Germinal center (tissue), 1 donor: ENCODE measurements around the gene ST6GALNAC6.

Source experiments
- DNase-seq: peaks from one replicate; pipeline ENCODE4 v3.0.0; 2012; ENCODE audit warnings: mixed read lengths, low spot score

Gene ST6GALNAC6

GRCh38 chr9:127931092-127931881 is 31.9 kb upstream of the ST6GALNAC6 start:
- peak; percentile 35 for DNase-seq

DNA sequence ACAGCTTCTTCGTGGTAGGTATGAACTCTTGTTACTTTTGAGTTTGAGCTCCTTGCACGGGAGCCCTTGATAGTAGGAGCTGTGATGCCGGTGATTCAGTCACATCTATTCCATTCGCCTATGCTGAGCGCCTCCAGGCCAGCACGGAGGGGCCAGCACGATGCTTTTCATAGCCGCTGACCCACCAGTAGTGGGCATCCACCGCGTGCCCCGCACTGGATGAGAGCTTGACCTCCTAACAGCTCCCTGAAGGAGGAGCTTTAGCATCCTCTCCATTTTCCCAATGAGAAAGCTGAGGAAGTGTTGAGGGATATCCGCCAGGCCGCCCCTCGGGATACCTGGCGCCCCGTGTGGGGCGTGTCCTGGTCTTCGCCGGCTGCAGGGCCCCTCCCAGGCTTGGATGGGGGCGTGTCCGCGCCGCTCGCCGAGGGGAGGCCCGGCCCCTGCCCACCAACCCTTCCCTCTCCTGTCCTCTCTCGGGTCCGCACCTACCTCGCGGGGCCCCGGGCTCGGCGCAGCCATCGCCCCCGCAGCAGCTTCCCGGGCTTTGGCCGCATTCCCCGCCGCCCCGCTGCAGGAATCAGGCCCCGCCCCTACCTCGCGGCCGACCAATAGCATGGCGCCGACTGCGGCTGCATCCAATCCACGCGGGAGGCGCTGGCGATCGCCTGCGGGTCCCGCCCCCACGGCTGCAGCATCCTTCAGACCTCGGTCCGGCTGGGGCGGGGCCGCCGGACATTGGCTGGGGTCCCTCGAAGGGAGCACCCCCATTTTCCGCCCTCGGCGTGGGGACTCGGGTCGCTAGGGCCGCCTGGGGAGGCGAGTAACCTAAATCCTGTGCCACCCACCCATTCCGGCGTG is 31.1 kb upstream of the ST6GALNAC6 start, which contains the start of gene PIP5KL1:
TSS of gene PIP5KL1 (minus strand) at position 547 of the 861 bp plus-strand sequence. CDS start at position 522, 25 bp downstream.
- peak; percentile 95 for DNase-seq

DNA sequence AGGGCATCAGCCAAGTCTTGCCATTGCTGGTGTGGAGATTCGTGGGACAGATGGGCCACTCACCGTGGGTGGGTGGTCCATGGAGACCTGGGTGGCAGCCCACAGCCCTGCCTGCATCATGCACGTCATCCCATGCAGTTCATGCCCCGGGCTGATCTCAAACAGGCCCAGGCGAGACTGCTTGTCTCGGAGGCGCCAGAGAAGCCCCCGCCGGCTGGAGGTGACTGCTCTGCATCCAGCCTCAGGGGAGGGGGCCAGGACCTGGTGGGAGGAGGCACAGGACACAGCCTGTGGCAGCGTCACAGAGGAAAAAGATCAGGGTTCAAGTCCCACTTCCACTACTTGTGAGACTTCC is 30.2 kb upstream of the ST6GALNAC6 start:
- no peak for DNase-seq

DNA sequence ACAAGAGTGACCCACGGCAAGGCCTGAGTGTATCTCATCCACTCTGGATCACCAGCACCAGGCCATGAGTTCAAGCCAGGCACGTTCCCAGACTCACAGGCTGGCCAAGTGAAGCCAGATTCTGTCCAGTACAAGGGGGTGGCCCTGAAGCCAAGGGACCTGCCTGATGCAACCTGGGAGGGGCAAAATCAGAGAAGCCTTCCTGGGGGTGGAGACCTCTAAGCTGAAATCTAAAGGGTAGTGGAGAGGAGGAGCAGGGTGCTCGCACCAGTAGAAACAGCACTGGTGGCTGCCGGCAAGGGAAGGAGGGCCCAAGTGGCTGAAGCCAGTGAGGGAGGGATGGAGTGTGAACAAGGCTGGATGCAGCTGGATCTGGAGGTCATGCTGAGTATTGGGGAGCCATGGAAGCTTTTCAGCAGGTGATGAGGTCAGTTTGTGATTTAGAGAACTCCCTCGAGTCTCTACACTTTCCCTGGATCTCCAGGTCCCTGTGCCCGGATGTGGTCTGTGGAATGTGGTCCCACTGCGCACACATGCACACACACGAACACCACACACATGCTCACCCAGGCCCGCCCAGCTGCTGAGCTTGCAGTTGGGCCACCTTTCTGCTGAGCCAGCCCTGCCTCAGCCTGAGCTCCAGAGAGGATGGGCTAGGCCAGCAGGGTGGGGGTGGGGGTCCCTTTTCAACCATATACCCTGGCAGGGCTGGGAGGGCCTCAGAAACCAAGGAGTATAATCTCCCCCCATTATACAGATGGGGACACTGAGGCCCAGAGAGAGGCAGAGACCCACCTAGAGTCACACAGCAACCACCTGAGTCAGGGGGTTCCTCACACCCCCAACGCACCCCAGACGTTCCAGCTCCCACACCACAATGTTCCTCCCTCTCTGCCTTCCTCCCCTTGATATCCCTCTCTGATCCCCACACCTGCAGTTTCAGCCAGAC is 29.5 kb upstream of the ST6GALNAC6 start:
- no peak for DNase-seq

GRCh38 chr9:127927988-127928675 is 28.7 kb upstream of the ST6GALNAC6 start:
- no peak for DNase-seq

GRCh38 chr9:127927201-127927987 is 28.0 kb upstream of the ST6GALNAC6 start:
- DNase-seq: peak; percentile 84

- DNase-seq: no peak
Measured at GRCh38 chr9:127926906-127927200, 27.4 kb upstream of the ST6GALNAC6 start.

DNA sequence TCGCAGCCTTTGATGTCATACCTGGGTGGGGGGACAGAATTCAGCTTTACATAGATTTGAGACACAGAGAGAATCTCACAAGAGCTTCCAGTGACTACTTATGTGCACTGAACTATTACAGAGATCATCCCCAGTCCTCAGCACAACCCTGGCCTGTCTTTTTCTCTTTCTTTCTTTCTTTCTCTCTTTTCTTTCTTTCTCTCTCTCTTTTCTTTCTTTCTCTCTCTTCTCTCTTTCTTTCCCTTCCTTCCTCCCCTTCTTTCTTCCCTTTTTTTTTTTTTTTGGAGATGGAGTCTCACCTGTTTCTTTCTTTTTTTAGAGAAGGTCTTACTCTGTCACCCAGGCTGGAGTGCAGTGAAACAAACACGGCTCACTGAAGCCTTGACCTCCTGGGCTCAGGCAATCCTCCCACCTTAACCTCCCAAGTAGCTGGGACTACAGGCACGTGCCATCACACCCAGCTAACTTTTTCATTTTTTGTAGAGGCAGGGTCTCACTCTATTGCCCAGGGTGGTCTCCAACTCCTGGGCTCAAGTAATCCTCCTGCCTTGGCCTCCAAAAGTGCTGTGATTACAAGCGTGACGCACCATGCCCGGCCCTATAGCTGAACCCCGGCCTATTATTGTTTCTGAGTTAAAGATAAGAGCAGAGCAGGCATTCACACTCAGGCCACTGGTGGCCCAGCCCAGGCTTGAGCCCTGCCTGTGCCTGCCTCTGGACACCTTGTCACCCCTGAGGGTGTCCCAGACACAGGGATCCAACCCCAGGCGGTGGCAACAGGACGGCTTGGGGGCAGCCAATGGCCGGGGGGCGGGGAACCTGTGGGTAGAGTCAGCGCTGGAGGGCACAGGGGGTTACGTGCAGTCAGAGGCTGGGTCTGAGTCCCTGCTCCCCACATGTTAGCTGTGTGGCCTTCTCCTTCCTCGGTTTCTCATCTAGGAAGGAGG is 26.8 kb upstream of the ST6GALNAC6 start:
- no peak for DNase-seq

DNA sequence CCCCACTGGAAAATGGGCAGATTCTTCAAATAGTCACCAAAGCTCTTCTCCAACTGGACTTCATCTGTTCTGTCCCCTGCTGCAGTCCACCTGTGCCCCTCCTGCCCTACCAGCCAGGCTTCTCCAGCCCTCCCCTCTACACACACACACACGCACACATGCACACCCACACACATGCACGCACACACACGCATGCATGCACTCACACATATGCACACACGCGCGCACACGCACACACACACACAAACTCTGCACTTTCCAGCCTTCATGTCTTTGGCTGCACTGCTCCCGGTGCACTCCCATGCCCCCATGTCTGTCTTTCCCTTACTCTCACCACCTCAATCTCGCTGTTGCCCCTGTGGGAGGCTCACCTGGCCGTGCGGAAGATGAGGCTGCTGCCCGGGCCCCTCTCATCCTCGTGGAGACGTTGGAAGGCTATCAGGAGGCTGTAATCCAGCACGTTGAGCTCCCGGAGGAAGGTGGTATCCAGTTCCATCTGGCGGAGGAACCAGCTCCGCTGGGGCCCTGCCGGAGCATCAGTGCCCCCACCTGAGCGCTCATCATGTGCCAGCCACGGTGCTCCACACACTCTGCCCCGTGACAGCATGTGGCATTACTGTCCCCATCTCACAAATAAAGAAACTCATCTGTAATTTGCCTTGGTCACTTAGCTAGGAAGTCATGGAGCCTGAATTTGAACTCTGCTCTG is 25.5 kb upstream of the ST6GALNAC6 start:
- no peak for DNase-seq

DNA sequence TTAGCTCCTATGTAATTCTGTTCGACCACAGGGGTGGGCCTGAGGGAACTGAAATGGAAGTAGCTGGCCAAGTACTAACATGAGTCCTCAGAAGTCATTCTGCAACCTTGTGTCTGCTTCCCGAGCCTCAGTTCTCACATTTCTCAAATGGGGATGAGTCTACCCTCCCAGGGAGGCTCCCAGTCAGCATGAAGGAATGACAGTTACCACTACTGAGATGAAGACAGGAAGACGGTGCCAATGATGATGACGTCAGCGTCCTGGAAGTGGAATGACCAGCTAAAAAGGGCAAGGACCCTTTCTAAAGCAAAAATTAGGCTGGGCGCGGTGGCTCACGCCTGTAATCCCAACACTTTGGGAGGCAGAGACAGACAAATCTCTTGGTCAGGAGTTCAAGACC is 24.4 kb upstream of the ST6GALNAC6 start:
- no peak for DNase-seq

DNA sequence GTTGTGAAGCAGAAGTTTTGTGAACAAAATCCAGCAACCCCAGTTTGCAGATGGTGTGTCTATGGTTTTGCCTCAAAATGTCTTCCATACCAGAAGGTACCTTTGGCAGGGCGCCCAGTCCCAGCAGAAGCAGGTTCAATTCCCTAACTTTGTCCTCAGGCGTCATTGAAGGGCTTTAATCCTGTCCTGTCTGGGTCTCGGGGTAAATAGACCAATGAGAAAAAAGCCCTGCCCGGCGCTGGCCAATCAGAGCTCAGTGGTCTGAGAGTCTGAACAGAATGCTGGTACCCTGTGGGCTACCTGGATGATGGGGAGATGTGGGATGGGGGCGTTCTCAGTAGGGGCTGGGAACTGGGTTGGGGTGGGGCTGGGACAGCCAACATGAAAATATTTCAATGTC is 23.6 kb upstream of the ST6GALNAC6 start:
- DNase-seq: no peak

DNA sequence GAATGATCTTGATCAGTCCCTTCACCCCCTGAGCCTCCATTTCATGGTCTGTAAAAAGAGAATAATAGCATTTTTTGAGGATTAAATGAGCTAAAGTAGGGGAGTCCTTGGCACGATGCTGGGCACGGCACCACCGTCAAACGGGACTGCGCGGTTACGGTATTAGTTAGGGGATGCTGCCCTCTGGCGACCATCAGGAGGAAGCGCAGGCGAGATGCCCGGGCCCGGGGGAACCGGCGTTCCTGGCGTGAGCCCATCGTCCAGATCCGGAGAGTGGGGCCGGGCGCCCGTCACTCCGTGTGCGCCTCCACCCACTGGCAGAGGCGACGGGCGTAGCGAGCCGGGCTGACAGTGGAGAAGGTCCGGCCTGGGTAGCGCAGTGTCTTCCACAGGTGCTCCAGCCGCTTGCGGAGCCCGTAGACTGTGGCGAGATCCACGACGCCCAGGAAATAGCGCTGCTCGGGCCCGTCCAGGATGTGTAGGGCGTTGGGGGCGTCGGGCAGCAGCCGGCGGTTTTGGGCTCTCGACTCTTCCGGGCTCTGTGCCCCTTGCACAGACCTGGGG is 22.2 kb upstream of the ST6GALNAC6 start:
- DNase-seq: peak; percentile 87

DNA sequence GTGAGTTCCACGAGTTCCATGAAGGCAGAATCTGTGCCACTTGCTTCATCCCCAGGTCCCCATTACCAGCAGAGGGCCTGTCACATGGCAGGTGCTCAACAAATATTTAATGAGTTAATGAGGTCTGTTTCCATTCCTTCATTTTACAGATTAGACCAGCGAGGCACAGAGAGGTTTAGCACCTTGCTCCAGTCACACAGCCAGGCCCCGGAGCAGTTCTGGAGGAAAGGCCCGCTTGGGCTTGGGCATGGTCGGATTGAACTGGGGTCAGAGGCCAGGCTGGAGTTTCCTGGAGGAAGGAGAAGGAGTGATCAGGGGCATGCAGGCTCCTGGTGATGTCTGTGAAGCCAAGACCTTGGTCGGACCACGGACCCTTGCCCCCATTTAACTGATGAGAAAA is 21.4 kb upstream of the ST6GALNAC6 start:
- DNase-seq: no peak

- no peak for DNase-seq
Measured at GRCh38 chr9:127919253-127919815, 19.9 kb upstream of the ST6GALNAC6 start.

DNA sequence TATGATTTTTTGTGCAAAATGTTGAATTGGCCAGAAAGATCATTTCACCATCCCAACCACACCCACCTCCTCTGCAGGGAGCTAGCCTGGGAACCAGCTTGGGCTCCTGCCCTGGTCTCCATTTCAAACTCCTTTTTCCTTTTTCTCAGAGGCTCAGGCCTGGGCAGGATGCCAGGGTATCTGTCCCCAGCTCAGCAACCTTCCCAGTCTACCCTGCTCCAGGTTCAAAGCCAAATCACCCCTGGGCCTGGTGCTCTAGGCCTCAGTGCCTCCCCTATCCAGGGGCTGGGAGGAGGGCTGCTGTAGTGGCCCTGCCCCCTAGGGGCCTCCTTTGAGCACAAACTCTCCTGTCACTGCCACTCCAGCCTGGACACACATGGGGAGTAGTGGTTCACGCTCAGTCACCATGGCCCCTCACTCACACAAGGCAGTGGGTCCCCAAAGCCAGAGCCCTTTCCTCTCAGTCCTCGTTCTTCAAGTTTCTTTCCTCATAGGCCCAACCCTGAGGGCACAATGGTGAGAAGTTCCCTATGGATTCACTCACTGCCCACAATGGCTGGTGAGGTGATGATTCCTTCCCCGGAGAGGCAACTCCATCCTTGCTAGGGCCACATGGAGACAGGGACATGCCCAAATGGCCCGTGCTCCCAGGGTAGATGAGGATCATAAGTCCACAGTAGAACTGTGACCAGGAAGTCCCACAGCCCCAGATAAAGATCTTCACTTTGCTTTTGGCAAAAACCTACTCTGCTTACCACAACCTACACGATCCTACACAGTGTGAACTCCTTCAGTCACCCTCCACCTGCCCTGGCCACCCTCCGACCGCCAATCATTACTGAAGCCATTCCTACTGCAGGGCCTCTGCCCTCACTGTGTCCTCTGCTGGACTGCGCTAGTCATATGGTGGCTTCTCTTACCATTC is 19.0 kb upstream of the ST6GALNAC6 start:
- DNase-seq: no peak

GRCh38 chr9:127917603-127918002 is 18.2 kb upstream of the ST6GALNAC6 start:
- peak; percentile 84 for DNase-seq
